ENCODE results near the gene G6PC2.
A peak's percentile ranks its signal among the peaks of the same experiment; 100 is the strongest.
"Not testable (repeated sequence)": the region's sequence is repeated elsewhere in the genome, so short reads cannot be mapped to it uniquely, and the experiment has no call there.

G6PC2 gene, protein sequence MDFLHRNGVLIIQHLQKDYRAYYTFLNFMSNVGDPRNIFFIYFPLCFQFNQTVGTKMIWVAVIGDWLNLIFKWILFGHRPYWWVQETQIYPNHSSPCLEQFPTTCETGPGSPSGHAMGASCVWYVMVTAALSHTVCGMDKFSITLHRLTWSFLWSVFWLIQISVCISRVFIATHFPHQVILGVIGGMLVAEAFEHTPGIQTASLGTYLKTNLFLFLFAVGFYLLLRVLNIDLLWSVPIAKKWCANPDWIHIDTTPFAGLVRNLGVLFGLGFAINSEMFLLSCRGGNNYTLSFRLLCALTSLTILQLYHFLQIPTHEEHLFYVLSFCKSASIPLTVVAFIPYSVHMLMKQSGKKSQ
- 0 to 0.15 (median 0) reads per million in 4 donors for total RNA-seq

DNA sequence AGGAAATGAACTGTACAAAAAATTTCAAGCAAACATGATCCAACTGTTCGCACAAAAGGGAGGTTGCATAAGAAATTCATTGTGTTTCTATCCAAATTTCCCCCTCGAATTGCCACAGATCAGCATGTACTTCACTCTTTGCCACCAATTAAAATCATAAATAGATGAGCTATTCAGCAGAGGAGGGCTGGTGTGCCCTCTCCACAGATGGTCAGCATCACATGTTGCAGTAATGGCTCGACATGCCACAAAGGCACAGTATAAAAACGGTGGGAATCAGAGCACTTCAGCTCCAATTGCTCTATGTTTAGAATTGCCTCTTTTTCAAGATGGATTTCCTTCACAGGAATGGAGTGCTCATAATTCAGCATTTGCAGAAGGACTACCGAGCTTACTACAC lies at the start of gene G6PC2:
G6PC2 (plus strand) TSS at position 289 of the 400 bp plus-strand sequence; CDS start at position 330, 41 bp downstream.
- no peak for DNase-seq

- no peak for DNase-seq
These were observed 49.3 kb upstream of the G6PC2 start for GRCh38 chr2:168851674-168852320.

DNA sequence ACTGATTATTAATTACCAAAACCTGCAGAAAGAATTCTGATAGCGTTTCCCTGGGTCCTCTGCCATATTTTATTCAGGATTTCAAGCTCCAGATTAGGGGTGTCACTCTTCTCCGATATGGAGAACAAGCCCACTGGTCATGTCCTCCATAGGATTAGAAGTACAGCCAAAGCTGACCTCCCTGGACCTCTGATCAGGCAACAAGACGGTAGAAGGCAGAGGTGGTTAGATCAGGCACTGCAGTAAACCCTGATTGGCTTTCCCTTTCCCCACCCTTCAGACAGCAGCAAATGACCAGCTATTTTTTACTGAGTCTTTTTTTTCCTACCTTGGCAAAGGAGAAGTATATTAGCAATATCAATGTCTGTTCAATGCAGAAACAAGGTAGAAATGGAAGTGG lies 48.6 kb upstream of the G6PC2 start:
- no peak for DNase-seq

DNA sequence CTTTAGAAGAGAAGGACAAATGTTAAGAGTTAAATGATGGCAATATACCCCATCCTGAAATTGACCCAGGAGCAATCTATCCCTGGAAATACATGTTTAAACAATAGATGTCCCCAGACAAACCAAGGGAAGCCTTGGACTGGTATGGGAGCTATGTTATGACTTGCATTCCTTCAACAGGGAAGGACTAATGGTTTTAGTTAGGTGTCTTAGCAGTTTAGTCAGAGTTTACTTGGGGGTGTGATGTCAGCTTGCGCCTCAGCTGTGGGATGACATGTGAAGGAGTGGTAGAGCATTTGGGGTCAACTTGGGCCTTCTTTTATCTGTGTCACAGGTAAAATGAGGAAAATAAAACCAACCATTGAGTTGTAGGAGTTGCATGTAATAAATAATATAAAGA lies 47.6 kb upstream of the G6PC2 start:
- no peak for DNase-seq

GRCh38 chr2:168854651-168855050 lies 46.4 kb upstream of the G6PC2 start:
- DNase-seq: no peak

- DNase-seq: no peak
These were observed 45.5 kb upstream of the G6PC2 start for GRCh38 chr2:168855601-168856000.

DNA sequence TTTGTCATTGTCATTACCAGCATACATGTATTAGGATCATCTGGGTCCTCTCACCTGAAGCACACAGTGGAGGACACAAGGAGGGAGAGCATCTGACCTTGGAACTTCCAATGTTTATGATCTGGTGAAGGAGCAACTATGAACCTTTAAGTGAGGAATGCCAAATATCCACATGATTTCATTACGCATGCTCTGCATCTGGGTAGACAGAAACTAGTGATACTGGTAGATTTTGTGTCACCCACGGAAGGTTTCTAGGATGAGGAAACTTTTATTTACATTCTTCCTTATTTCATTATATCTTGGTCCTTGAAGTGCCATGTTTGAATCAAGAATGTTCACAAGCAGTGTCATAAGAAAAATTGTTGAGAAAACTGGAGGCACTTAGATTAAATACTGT lies 42.9 kb upstream of the G6PC2 start:
- DNase-seq: no peak

GRCh38 chr2:168867164-168867563 lies 33.9 kb upstream of the G6PC2 start:
- DNase-seq: not testable (repeated sequence)

DNA sequence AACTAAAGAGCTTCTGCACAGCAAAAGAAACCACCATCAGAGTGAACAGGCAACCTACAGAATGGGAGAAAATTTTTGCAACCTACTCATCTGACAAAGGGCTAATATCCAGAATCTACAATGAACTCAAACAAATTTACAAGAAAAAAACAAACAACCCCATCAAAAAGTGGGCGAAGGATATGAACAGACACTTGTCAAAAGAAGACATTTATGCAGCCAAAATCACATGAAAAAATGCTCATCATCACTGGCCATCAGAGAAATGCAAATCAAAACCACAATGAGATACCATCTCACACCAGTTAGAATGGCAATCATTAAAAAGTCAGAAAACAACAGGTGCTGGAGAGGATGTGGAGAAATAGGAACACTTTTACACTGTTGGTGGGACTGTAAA lies 30.7 kb upstream of the G6PC2 start:
- not testable (repeated sequence) for DNase-seq

DNA sequence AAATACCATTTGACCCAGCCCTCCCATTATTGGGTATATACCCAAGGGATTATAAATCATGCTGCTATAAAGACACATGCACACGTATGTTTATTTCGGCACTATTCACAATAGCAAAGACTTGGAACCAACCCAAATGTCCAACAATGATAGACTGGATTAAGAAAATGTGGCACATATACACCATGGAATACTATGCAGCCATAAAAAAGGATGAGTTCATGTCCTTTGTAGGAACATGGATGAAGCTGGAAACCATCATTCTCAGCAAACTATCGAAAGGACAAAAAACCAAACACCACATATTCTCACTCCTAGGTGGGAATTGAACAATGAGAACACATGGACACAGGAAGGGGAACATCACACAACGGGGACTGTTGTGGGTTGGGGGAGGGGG lies 30.3 kb upstream of the G6PC2 start:
- DNase-seq: not testable (repeated sequence)

DNA sequence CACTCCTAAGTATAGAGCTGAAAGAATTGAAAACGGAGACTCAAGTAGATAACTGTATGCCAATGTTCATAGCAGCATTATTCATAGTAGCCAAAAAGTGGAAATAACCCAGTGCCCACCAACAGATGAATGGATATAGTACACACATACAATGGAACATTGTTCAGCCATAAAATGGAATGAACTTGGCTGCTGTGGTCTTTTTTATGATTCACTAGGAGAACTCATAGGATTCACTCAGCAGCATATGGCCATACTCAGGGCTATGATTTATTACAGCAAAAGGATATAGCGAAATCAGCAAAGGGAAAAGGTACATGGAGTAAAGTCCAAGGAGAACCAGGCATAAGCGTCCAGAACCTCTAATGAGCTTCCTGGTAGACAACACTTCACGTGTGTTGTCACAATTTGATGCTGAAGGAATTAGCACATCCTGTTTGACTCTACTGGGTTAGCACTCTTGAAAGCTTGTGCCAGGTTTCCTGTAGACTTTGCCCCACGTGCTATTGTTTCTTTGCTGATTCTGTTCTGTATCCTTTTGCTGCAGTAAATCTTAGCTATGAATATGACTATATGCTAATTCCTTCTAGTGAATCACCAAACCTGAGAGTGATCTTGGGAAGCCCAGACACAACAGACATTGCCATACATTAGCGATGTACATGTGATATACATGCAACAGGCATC lies 26.6 kb upstream of the G6PC2 start:
- DNase-seq: no peak

GRCh38 chr2:168882163-168882562 lies 18.9 kb upstream of the G6PC2 start:
- not testable (repeated sequence) for DNase-seq

DNA sequence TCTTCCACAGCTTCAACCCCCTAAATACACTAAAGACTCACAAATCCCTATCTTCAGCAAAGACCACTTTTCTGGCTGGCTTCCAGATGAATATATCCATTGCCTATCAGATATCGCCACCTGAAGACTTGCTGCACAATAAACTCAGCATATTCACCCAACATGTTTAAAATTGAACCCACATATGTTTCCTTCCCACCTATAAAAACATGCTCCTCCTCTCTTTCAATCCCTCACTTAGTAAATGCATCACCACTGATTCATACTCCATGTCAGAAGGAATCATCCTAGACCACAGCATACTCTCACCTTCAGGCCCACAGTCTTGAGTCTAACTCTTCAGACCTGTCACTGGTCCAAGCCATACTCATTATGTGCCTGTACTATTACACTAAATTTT lies 16.1 kb upstream of the G6PC2 start:
- DNase-seq: no peak

DNA sequence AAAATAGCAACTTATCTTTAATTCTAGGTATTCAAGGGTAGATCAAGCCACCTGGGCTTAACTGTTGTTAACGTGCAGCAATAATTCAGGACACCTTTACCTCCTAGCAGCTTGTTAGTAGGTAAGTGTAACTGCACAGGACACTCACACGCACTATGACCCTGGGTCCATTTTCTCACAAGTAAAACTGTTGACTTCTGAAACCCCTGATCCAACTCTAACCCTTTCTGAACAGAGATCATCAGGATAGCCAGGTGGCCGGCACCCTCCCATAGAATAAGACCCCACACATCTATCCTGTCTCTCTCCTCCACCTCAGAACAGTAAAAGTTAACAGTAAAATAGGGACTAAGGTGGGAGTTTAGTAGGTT lies 11.5 kb upstream of the G6PC2 start:
- DNase-seq: peak in 1 of 5 donors; percentile 9

DNA sequence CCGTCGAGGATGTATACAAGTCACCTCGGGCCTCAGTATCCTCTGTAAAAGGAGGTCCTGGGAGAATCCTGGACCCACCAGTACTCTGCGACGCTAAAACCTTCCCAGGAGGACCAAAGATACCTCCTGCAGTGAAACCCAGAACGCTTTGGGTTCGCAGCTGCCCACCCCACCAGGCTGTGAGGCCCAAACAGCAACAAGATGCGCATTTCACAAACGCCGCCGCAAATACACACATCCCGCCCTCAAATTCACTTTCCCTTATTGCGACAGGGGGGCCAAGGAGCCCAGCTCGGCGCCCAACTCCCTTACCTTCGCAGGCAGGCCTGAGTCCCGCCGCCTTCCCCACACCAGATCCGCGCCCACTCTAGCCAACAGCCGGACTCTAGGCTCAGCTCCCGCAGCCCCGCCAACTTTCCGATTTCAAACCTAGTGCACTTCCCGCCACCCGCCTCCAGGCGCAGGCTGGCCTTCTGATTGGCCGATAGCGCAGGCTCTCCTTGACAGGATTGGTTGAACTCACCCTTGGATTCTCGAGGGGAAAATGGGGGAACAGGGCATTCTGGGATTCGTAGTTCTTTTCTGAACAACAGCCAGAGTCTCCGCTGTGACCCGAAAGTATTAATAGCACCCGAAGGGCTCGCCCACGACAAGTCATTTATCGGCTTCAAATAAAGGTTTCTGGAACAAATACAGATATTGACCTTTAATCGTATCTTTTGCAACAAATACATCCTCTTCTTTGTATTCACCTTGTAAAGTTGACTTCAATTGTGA lies 10.9 kb upstream of the G6PC2 start, which contains the start of gene SPC25:
SPC25 (minus strand) TSS at position 425 of the 777 bp plus-strand sequence. CDS start 911 bp downstream, outside the sequence.
- peak; percentile 69 to 93 (median 80) for DNase-seq

GRCh38 chr2:168892327-168892726 lies 8.8 kb upstream of the G6PC2 start:
- DNase-seq: no peak

- DNase-seq: no peak
These were observed 7.0 kb upstream of the G6PC2 start for GRCh38 chr2:168894101-168894500.

DNA sequence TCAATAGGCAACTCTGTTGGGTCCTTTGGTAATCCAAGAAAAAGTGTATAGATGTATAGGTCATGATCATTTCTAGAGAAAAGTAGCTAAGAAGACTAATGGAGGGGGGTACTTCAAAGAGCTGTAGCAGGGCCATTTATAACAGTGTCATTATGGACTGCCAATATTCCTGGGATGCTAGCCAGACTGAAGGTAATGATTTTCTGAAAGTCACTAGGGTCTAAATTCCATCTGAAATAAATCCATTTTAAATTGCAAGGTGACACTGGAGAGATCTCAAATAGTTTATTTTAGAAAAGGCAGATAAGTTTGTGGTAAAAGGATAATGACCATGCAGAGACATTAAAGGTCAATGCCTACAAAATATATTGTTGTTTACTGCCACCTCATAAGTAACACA lies 6.4 kb upstream of the G6PC2 start:
- no peak for DNase-seq

DNA sequence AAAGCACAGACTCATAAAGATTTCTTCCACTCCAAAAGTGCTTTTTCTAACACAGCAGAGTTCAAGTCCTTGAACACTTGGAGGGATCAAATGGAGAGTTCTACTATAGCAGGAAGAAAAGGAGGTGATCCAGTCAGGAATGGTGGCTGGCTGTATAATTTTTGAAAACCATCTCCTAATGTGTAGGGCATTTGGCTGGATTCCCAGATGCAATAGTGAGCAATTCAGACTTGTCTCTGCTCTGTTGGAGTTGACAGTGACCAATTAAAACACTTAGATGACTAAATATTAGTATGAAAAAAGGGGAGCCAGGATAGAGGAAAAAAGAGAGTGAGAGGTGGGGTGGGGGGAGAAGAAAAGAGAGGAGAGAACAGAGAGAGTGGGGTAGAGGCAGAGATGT lies 5.3 kb upstream of the G6PC2 start:
- DNase-seq: no peak

- DNase-seq: no peak
These were observed 4.3 kb upstream of the G6PC2 start for GRCh38 chr2:168896783-168897182.

- DNase-seq: no peak
These were observed 3.6 kb upstream of the G6PC2 start for GRCh38 chr2:168897449-168897848.

DNA sequence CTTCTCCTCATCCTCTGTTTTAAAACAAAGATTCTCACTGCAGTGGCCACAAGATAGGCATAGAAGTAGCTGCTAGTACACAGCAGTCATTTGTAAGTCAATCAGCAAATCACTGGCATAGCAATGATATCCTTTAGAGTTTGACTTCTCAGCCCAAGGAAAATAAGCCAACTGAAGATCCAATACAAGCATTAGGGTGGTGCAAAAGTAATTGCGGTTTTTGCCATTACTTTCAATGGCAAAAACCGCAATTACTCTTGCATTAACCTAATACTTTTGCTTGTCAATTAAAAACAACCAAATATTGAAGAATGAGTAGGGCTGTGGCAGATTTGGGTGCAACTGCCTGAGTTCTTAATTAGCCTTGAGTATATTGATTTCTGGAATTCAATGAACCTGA lies 2.8 kb downstream of the G6PC2 start:
- no peak for DNase-seq

DNA sequence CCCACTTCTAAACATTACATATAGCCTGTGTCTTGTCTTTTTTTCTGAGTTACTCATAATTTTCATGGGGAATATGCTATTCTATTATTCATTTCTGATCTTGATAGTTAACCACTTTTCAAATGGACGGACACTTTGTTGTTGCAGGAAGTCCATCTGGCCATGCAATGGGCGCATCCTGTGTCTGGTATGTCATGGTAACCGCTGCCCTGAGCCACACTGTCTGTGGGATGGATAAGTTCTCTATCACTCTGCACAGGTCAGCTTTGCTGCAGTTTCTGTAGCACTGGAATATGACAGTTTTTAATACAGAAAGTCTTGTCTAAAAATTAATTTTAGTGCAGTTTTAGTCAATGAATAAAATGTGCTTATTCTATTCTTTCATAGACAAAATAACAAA lies 3.3 kb downstream of the G6PC2 start:
- no peak for DNase-seq
